GM06990 (cell line): Measurements from ENCODE around the gene WIF1.

Source experiments
- DNase-seq: peaks from one replicate; pipeline ENCODE4 v3.0.0-alpha.2; 2011; ENCODE audit not compliant: insufficient read length; ENCODE audit errors: extremely low read depth
- H3K27me3 ChIP-seq: replicated peaks from 2 replicates; pipeline ENCODE4 v1.6.0; 2011; ENCODE audit warnings: low read length; ENCODE audit not compliant: control insufficient read depth, insufficient read depth
- H3K36me3 ChIP-seq: 2 replicates; pipeline ENCODE4 v1.5.1; 2011; ENCODE audit warnings: low read length; ENCODE audit not compliant: control insufficient read depth, insufficient read depth
- H3K4me3 ChIP-seq: replicated peaks from 2 replicates; pipeline ENCODE4 v1.5.1; 2011; ENCODE audit warnings: low read depth, mild to moderate bottlenecking, control low read depth, low read length
- CTCF ChIP-seq: IDR thresholded peaks from 2 replicates; pipeline ENCODE4 v1.5.1; 2011; ENCODE audit warnings: low read length, control low read depth, mild to moderate bottlenecking, inconsistent platforms; ENCODE audit not compliant: insufficient read depth, poor library complexity, severe bottlenecking

WIF1 gene

GRCh38 chr12:65125975-65126374 lies 4.9 kb upstream of the WIF1 start:
- Histone ChIP-seq H3K27me3 (peaks cover 1% of the 10 kb centered on the region), H3K36me3 (no peaks in the 10 kb centered on the region), H3K4me3 (no peak overlapping the region)
- DNase-seq, result no peak
- TF ChIP-seq CTCF, result no peak

- TF ChIP-seq CTCF, result no peak
- no peak overlapping the region for H3K4me3 ChIP-seq
- no peak for DNase-seq
- H3K27me3 ChIP-seq, result peaks cover 1% of the 10 kb centered on the region
- no peaks in the 10 kb centered on the region for H3K36me3 ChIP-seq
Measured at GRCh38 chr12:65125247-65125646, 4.1 kb upstream of the WIF1 start.

- peak; percentile 70 for TF ChIP-seq CTCF
- Histone ChIP-seq H3K27me3 (peaks cover 1% of the 10 kb centered on the region), H3K4me3 (no peak overlapping the region), H3K36me3 (no peaks in the 10 kb centered on the region)
- DNase-seq, result peak; percentile 24
Measured at GRCh38 chr12:65123435-65124063, 2.4 kb upstream of the WIF1 start.

- Histone ChIP-seq H3K36me3 (no peaks in the 10 kb centered on the region), H3K27me3 (peaks cover 1% of the 10 kb centered on the region), H3K4me3 (no peak overlapping the region)
- DNase-seq, result no peak
- no peak for TF ChIP-seq CTCF
Measured at GRCh38 chr12:65122703-65123102, 1.6 kb upstream of the WIF1 start.

GRCh38 chr12:65121956-65122469 lies 908 bp upstream of the WIF1 start:
- Histone ChIP-seq H3K27me3 (peaks cover 1% of the 10 kb centered on the region), H3K4me3 (no peak overlapping the region), H3K36me3 (no peaks in the 10 kb centered on the region)
- no peak for TF ChIP-seq CTCF
- peak; percentile 5 for DNase-seq
